Testis (tissue), 3 donors: ENCODE measurements around the gene NUCB1. TPM values are rescaled to one million over a fixed set of nuclear protein-coding genes. Genes with fewer than 3 reads are reported as not detected.
"Not testable (repeated sequence)": the region's sequence is repeated elsewhere in the genome, so short reads cannot be mapped to it uniquely, and the experiment has no call there.

Source experiments
- DNase-seq: peaks from one replicate; pipeline ENCODE4 v3.0.0-alpha.2; 2019
- H3K27ac ChIP-seq, 2 donors: fragments of 200-600 bp; sonication (generic); one replicate each; pipeline ENCODE4 v1.5.1; 2019
- H3K27me3 ChIP-seq: fragments of 200-600 bp; sonication (generic); one replicate; pipeline ENCODE4 v1.5.1; 2019
- H3K36me3 ChIP-seq: fragments of 200-600 bp; sonication (generic); one replicate; pipeline ENCODE4 v1.5.1; 2017; ENCODE audit warnings: low read depth; ENCODE audit errors: missing control alignments
- H3K4me1 ChIP-seq: fragments of 200-600 bp; sonication (generic); one replicate; pipeline ENCODE4 v1.5.1; 2019
- H3K4me3 ChIP-seq, 2 donors: fragments of 200-600 bp; sonication (generic); one replicate each; pipeline ENCODE4 v1.5.1; 2017 to 2019
- H3K9me3 ChIP-seq: fragments of 200-600 bp; sonication (generic); one replicate; pipeline ENCODE4 v1.5.1; 2017
- POLR2A ChIP-seq: fragments of 450-650 bp; IDR thresholded peaks from one replicate; pipeline ENCODE4 v1.6.1; 2017; ENCODE audit warnings: antibody characterized with exemption, mild to moderate bottlenecking, moderate library complexity
- WGBS, 2 donors: methylation state at CpG; one replicate each; pipeline ENCODE4 v1.1.5; 2018; 5-methylcytosine and 5-hydroxymethylcytosine counted together
- intact Hi-C: fragments of 100-400 bp; cut with DNase I; formaldehyde crosslinking; loops from one replicate; pipeline ENCODE4 v1.15.1; 2023; ENCODE audit warnings: low total_unique reads
- polyA plus RNA-seq: library from polyadenylated mRNA; stranded (reverse); fragments of 350-450 nt; fragmentation: Illumina TruSeq; extraction: RNeasy Lipid Tissue Mini Kit (QIAGEN cat#74804); gene quantifications from one replicate; pipeline ENCODE4 v1.2.3, GENCODE V29; 2014; ENCODE audit warnings: low read depth, low replicate concordance; ENCODE audit not compliant: insufficient read depth
- total RNA-seq, 2 donors: library from RNA; depleted of rRNA; stranded (reverse); fragments of >200 nt; gene quantifications; one replicate each; pipeline ENCODE4 v1.2.3, GENCODE V29; 2016
- TF ChIP-seq, protein P1 (sequence below), 3 experiments: fragments of 450-650 bp in 2 of 3; fragments of 200-600 bp in 1 of 3; sonication (generic) in 1 of 3; IDR thresholded peaks; one replicate each; pipeline ENCODE4 v1.5.1; 2016 to 2019; ENCODE audit warnings: antibody characterized with exemption in 3 of 3, mild to moderate bottlenecking in 2 of 3, moderate library complexity in 1 of 3

NUCB1 gene
- total and polyA plus RNA-seq, 3 donors from 2014 or later = 136 to 208 (median 139) TPM

DNA sequence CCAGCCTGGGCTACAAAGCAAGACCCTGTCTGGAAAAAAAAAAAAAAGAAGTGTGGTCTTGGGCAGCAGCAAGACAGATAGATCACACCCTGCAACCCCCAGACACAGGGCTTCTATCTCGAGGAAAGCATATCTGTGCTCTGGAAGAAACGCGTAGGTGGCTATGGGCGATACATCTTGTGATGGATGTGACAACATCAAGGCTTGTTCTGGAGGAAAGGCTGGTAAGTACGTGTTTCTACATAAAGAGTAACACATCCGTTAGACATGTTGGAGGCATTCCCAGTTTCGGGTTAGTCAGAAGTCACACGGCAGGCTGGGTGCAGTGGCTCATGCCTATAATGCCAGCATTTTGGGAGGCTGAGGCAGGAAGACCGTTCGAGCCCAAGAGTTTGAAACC lies 26.8 kb downstream of the NUCB1 start:
- H3K36me3 ChIP-seq = no peaks in the 10 kb centered on the region
- H3K4me3 ChIP-seq = no peak overlapping the region
- peak; percentile 55 for DNase-seq
- no peaks in the 10 kb centered on the region for H3K27me3 ChIP-seq
- no peaks in the 10 kb centered on the region for H3K4me1 ChIP-seq
- H3K27ac ChIP-seq = no peak overlapping the region
- intact Hi-C loops = no loop called here
- WGBS, 2 donors = 48 to 50% methylated on average over 10 of the region's 10 CpGs
- H3K9me3 ChIP-seq = no peaks in the 10 kb centered on the region
- TF ChIP-seq POLR2A = no peak
- TF ChIP-seq, protein P1, sequence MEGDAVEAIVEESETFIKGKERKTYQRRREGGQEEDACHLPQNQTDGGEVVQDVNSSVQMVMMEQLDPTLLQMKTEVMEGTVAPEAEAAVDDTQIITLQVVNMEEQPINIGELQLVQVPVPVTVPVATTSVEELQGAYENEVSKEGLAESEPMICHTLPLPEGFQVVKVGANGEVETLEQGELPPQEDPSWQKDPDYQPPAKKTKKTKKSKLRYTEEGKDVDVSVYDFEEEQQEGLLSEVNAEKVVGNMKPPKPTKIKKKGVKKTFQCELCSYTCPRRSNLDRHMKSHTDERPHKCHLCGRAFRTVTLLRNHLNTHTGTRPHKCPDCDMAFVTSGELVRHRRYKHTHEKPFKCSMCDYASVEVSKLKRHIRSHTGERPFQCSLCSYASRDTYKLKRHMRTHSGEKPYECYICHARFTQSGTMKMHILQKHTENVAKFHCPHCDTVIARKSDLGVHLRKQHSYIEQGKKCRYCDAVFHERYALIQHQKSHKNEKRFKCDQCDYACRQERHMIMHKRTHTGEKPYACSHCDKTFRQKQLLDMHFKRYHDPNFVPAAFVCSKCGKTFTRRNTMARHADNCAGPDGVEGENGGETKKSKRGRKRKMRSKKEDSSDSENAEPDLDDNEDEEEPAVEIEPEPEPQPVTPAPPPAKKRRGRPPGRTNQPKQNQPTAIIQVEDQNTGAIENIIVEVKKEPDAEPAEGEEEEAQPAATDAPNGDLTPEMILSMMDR (IDR thresholded peaks at IDR 0.05) = no peak

GRCh38 chr19:48927692-48928091 lies 27.6 kb downstream of the NUCB1 start:
- H3K4me3 ChIP-seq, H3K9me3 ChIP-seq, H3K36me3 ChIP-seq, H3K4me1 ChIP-seq, intact Hi-C loops, H3K27ac ChIP-seq, H3K27me3 ChIP-seq, DNase-seq: not testable (repeated sequence)
- WGBS, 2 donors = 83 to 93% methylated on average over 16 to 17 of the region's 17 CpGs

- Histone ChIP-seq H3K27me3 (no peaks in the 10 kb centered on the region), H3K9me3 (no peaks in the 10 kb centered on the region), H3K27ac (no peak overlapping the region), H3K4me1 (no peaks in the 10 kb centered on the region), H3K36me3 (no peaks in the 10 kb centered on the region), H3K4me3 (no peak overlapping the region)
- intact Hi-C loops = no loop called here
- 83 to 84% methylated on average over 15 of the region's 15 CpGs for WGBS, 2 donors
- DNase-seq = no peak
- TF ChIP-seq, protein P1 (IDR thresholded peaks at IDR 0.05) = no peak
- no peak for TF ChIP-seq POLR2A
Observed at GRCh38 chr19:48928164-48929025, 28.3 kb downstream of the NUCB1 start.

- H3K36me3 ChIP-seq = no peaks in the 10 kb centered on the region
- peak within 1 kb of the TSS; percentile 47 to 53 for H3K4me3 ChIP-seq
- no peak within 1 kb of the TSS for H3K27ac ChIP-seq
- H3K4me1 ChIP-seq = peaks cover 5% of the 10 kb centered on the region
- H3K27me3 ChIP-seq = no peaks in the 10 kb centered on the region
- H3K9me3 ChIP-seq = no peaks in the 10 kb centered on the region
- intact Hi-C loops = no loop called here
- DNase-seq = peak; percentile 86
- WGBS, 2 donors = 0% methylated on average over 43 of the region's 43 CpGs
- TF ChIP-seq, protein P1 (IDR thresholded peaks at IDR 0.05) = no peak
- no peak for TF ChIP-seq POLR2A
Observed at GRCh38 chr19:48933382-48933932, 33.3 kb downstream of the NUCB1 start, which contains the start of gene DHDH. DHDH (plus strand) TSS chr19:48933699; CDS start chr19:48933722, 23 bp downstream.

DNA sequence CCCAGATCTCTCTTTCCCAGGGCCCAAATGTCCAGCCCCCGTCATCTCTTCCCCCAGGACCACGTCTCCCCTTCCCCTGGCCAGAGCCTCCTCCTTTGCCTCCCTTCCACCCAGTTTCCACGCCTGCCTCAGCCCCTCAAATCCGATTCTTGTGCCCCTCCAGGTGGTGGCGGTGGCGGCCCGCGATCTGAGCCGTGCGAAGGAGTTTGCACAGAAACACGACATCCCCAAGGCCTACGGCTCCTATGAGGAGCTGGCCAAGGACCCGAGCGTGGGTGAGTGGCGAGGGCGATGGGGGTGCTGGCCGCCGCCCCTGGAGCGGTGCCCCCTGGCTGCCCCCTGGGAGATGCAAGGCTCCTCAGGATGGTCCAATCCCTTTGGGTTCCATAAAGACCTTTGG lies 34.7 kb downstream of the NUCB1 start:
- WGBS, 2 donors = 53 to 63% methylated on average over 19 of the region's 19 CpGs
- peaks cover 5% of the 10 kb centered on the region for H3K4me1 ChIP-seq
- H3K9me3 ChIP-seq = no peaks in the 10 kb centered on the region
- TF ChIP-seq, protein P1 (IDR thresholded peaks at IDR 0.05) = no peak
- no peak for TF ChIP-seq POLR2A
- no peak overlapping the region for H3K4me3 ChIP-seq
- no peak overlapping the region for H3K27ac ChIP-seq
- no peaks in the 10 kb centered on the region for H3K36me3 ChIP-seq
- intact Hi-C loops = no loop called here
- DNase-seq = no peak
- H3K27me3 ChIP-seq = no peaks in the 10 kb centered on the region
